PC-3 (cell line): Measurements from ENCODE around the gene FOXN3. TPM values are rescaled to one million over a fixed set of nuclear protein-coding genes. Genes with fewer than 3 reads are reported as not detected.

Experiments
- ATAC-seq: fragments of 200-7000 bp; cut with Tn5 transposase; 2 replicates; pipeline ENCODE4 v1.9.1; 2020; ENCODE audit warnings: mild to moderate bottlenecking, moderate library complexity
- BruUV-seq: library from RNA; stranded (reverse); fragments of 400-500 nt; replicated peaks from 2 replicates; lab custom pipeline; 2021; lab: Mats Ljungman, UMichigan
- CTCF ChIA-PET: fragments of 300-600 bp; sonication (Branson Sonifier 250); formaldehyde crosslinking; loops from one replicate; lab custom pipeline; 2022; ENCODE audit warnings: antibody characterized with exemption; lab: Charles Lee
- POLR2A ChIA-PET: fragments of 300-600 bp; sonication (Branson Sonifier 250); formaldehyde crosslinking; loops from one replicate; lab custom pipeline; 2022; ENCODE audit warnings: antibody characterized with exemption; ENCODE audit not compliant: unreplicated experiment; lab: Charles Lee
- DNase-seq: peaks from one replicate; pipeline ENCODE4 v3.0.0-alpha.2; 2015
- H2AFZ ChIP-seq: fragments of 300-600 bp; sonication (generic); 2 replicates; pipeline ENCODE4 v1.6.0; 2016; ENCODE audit warnings: antibody characterized with exemption, low read length
- H3F3A ChIP-seq: fragments of 300-600 bp; sonication (generic); one replicate; pipeline ENCODE4 v1.6.0; 2017; ENCODE audit warnings: antibody characterized with exemption, low read length, control low read depth, mild to moderate bottlenecking; ENCODE audit not compliant: unreplicated experiment
- H3K27ac ChIP-seq: fragments of 300-600 bp; sonication (generic); 2 replicates; pipeline ENCODE4 v1.5.1; 2016; ENCODE audit warnings: mild to moderate bottlenecking, low read length
- H3K27me3 ChIP-seq: fragments of 300-600 bp; sonication (generic); 2 replicates; pipeline ENCODE4 v1.6.1; 2016; ENCODE audit warnings: low read length, mixed read lengths
- H3K36me3 ChIP-seq: fragments of 300-600 bp; sonication (generic); 2 replicates; pipeline ENCODE4 v1.6.1; 2016; ENCODE audit warnings: low read depth, mixed run types, low read length, mixed read lengths
- H3K4me1 ChIP-seq: fragments of 300-600 bp; sonication (generic); 2 replicates; pipeline ENCODE4 v1.5.1; 2016; ENCODE audit warnings: low read length; ENCODE audit not compliant: insufficient read depth
- H3K4me2 ChIP-seq: fragments of 300-600 bp; sonication (generic); 2 replicates; pipeline ENCODE4 v1.6.0; 2016; ENCODE audit warnings: low read length
- H3K4me3 ChIP-seq: fragments of 300-600 bp; sonication (generic); 2 replicates; pipeline ENCODE4 v1.5.1; 2016; ENCODE audit warnings: mild to moderate bottlenecking, low read length, mixed read lengths
- H3K79me2 ChIP-seq: fragments of 300-600 bp; sonication (generic); 2 replicates; pipeline ENCODE4 v1.6.1; 2017; ENCODE audit warnings: low read length, mixed read lengths
- H3K9ac ChIP-seq: fragments of 300-600 bp; sonication (generic); 2 replicates; pipeline ENCODE4 v1.6.0; 2016; ENCODE audit warnings: mild to moderate bottlenecking, low read length
- H3K9me2 ChIP-seq: fragments of 300-600 bp; sonication (generic); replicated peaks from 2 replicates; pipeline ENCODE4 v1.6.1; 2016; ENCODE audit warnings: mixed run types, low read length, mixed read lengths
- H3K9me3 ChIP-seq: fragments of 300-600 bp; sonication (generic); 2 replicates; pipeline ENCODE4 v1.6.1; 2016; ENCODE audit warnings: low read length, mixed read lengths
- H4K20me1 ChIP-seq: fragments of 300-600 bp; sonication (generic); 2 replicates; pipeline ENCODE4 v1.6.1; 2016; ENCODE audit warnings: low read length, mixed read lengths
- EZH2 ChIP-seq: fragments of 300-600 bp; sonication (generic); IDR thresholded peaks from one replicate; pipeline ENCODE4 v1.6.1; 2017; ENCODE audit warnings: antibody characterized with exemption, mild to moderate bottlenecking, low read length; ENCODE audit not compliant: unreplicated experiment
- EZH2phosphoT487 ChIP-seq: fragments of 300-600 bp; sonication (generic); IDR thresholded peaks from 2 replicates; pipeline ENCODE4 v1.6.1; 2018; ENCODE audit warnings: mild to moderate bottlenecking, antibody characterized with exemption, low read length, borderline replicate concordance
- intact Hi-C: fragments of 100-400 bp; cut with micrococcal nuclease; formaldehyde crosslinking; loops from 2 replicates; pipeline ENCODE4 v1.9.0; 2023
- total RNA-seq: library from RNA; depleted of rRNA; stranded (reverse); fragments of >200 nt; gene quantifications from 2 replicates; pipeline ENCODE4 v1.2.3, GENCODE V29; 2014
- TF ChIP-seq, protein P1 (sequence below): fragments of 300-600 bp; sonication (generic); conservative IDR thresholded peaks from 2 replicates; pipeline ENCODE4 v1.5.1; 2017; ENCODE audit warnings: antibody characterized with exemption, low read depth, mild to moderate bottlenecking, low read length

FOXN3 gene
- total RNA-seq, 1 experiment from 2014 or later: 13.3 TPM

DNA sequence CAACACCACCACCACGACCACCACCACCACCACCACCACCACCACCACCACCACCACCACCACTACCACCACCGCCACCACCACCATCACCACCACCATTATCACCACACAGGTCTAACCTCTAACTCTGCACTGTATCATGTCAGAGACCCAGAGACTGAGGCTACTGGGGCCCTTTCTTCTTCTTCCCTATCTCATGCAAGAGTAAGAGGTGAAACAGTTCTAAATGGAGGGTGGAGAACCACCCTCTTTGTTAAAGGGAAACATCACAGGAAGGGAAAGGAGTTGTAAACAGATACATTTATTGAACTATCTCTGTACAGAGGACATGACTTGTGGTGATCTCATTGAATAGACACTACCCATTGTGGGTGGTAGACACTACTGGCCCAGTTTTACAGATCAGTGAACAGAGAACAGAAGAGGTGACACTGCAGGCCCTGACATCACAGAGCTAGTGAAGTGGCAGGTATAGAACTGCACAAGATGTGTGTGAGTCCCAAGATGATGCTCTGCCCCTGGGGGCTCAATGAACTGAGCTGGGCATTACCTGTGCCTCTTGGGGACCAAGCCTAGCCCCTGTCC is 91.6 kb downstream of the FOXN3 start:
- Histone ChIP-seq H2AFZ (no peak overlapping the region), H3K79me2 (no peaks in the 10 kb centered on the region), H3K36me3 (no peaks in the 10 kb centered on the region), H3F3A (no peaks in the 10 kb centered on the region), H4K20me1 (no peaks in the 10 kb centered on the region), H3K9me2 (no peaks in the 10 kb centered on the region), H3K9ac (no peak overlapping the region), H3K4me3 (no peak overlapping the region), H3K4me2 (no peak overlapping the region), H3K27me3 (no peaks in the 10 kb centered on the region), H3K4me1 (peaks cover 13% of the 10 kb centered on the region), H3K27ac (no peak overlapping the region), H3K9me3 (no peaks in the 10 kb centered on the region)
- intact Hi-C loops: no loop called here
- ChIA-PET POLR2A (no interaction called here), CTCF (no interaction called here)
- no TSS peak for BruUV-seq
- ATAC-seq (no peak), DNase-seq (no peak)
- TF ChIP-seq EZH2phosphoT487 (no peak), EZH2 (no peak)
- TF ChIP-seq, protein P1, sequence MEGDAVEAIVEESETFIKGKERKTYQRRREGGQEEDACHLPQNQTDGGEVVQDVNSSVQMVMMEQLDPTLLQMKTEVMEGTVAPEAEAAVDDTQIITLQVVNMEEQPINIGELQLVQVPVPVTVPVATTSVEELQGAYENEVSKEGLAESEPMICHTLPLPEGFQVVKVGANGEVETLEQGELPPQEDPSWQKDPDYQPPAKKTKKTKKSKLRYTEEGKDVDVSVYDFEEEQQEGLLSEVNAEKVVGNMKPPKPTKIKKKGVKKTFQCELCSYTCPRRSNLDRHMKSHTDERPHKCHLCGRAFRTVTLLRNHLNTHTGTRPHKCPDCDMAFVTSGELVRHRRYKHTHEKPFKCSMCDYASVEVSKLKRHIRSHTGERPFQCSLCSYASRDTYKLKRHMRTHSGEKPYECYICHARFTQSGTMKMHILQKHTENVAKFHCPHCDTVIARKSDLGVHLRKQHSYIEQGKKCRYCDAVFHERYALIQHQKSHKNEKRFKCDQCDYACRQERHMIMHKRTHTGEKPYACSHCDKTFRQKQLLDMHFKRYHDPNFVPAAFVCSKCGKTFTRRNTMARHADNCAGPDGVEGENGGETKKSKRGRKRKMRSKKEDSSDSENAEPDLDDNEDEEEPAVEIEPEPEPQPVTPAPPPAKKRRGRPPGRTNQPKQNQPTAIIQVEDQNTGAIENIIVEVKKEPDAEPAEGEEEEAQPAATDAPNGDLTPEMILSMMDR: no peak

DNA sequence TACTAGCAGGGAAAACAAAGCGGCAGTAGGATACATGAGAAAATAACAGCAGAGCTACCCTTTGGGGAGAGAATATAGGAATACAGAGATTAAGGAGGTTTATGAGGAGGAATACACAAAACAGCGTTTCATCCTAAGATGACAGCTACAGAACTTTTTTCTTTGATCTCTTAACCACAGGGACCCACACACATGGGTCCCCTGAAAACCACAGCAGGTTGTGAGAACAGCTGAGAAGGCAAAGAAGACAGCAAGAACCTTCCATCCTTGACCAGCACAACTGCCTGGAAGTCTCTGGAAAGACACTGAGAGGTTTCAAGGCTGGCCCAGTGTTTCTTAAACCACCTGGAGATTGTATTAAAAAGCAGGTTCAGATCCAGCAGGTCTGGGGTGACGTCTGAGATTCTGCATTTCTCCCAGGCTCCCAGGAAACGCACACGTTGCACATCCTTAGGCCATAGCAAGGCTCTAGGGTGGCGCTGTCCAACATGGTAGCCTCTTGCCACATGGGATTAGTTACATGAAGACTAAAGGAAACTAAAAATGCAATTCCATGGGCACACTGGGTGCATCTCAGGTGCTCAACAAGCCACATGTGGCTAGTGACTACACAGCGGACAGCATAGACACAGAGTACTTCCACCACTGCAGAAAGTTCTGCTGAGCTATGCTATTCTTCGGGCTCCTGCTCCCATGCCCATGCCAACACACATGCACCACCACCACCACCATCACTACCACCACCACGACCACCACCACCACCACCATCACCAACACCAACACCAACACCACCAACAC is 92.3 kb downstream of the FOXN3 start:
- ATAC-seq (no peak), DNase-seq (no peak)
- H3K27ac ChIP-seq: no peak overlapping the region
- CTCF ChIA-PET: no interaction called here
- H3F3A ChIP-seq: no peaks in the 10 kb centered on the region
- H3K9ac ChIP-seq: no peak overlapping the region
- H3K4me3 ChIP-seq: no peak overlapping the region
- no peak overlapping the region for H2AFZ ChIP-seq
- H3K9me2 ChIP-seq: no peaks in the 10 kb centered on the region
- peaks cover 19% of the 10 kb centered on the region for H3K4me1 ChIP-seq
- no peaks in the 10 kb centered on the region for H3K27me3 ChIP-seq
- H3K79me2 ChIP-seq: no peaks in the 10 kb centered on the region
- TF ChIP-seq EZH2phosphoT487: no peak
- TF ChIP-seq, protein P1: no peak
- TF ChIP-seq EZH2: no peak
- H3K4me2 ChIP-seq: no peak overlapping the region
- no peaks in the 10 kb centered on the region for H4K20me1 ChIP-seq
- no TSS peak for BruUV-seq
- intact Hi-C loops: no loop called here
- no peaks in the 10 kb centered on the region for H3K9me3 ChIP-seq
- POLR2A ChIA-PET: no interaction called here
- H3K36me3 ChIP-seq: no peaks in the 10 kb centered on the region
